DND-41 (cell line): Measurements from ENCODE around the gene UBFD1.

Source experiments
- ATAC-seq: fragments of 200-7000 bp; cut with Tn5 transposase; 3 replicates; pipeline ENCODE4 v1.9.1; 2021; ENCODE audit warnings: low read depth; ENCODE audit not compliant: insufficient read depth
- DNase-seq: peaks from one replicate; pipeline ENCODE4 v3.0.0-alpha.2; 2020
- H2AFZ ChIP-seq: 2 replicates; pipeline ENCODE4 v1.6.0; 2012; ENCODE audit warnings: low read depth, low read length
- H3K27ac ChIP-seq: 2 replicates; pipeline ENCODE4 v1.5.1; 2012; ENCODE audit warnings: low read length, inconsistent platforms
- H3K27me3 ChIP-seq: fragments of 200-600 bp; sonication (generic); 2 replicates; pipeline ENCODE4 v1.6.0; 2012; ENCODE audit warnings: low read length, mild to moderate bottlenecking, inconsistent platforms; ENCODE audit not compliant: insufficient read depth, poor library complexity
- H3K36me3 ChIP-seq: 2 replicates; pipeline ENCODE4 v1.5.1; 2012; ENCODE audit warnings: low read length, inconsistent platforms; ENCODE audit not compliant: insufficient read depth
- H3K4me1 ChIP-seq: 2 replicates; pipeline ENCODE4 v1.5.1; 2012; ENCODE audit warnings: mild to moderate bottlenecking, low read length; ENCODE audit not compliant: insufficient read depth
- H3K4me2 ChIP-seq: 2 replicates; pipeline ENCODE4 v1.6.0; 2012; ENCODE audit warnings: mild to moderate bottlenecking, moderate library complexity, low read length, inconsistent platforms; ENCODE audit not compliant: insufficient read depth
- H3K4me3 ChIP-seq, 2 experiments: fragments of 200-600 bp in 1 of 2; shearing (Covaris generic) in 1 of 2; 2 replicates each; pipeline ENCODE4 v1.5.1; 2012 to 2016; ENCODE audit warnings: inconsistent platforms in 2 of 2, low read length in 2 of 2, mild to moderate bottlenecking in 2 of 2, low read depth in 1 of 2, moderate library complexity in 1 of 2
- H3K79me2 ChIP-seq: 2 replicates; pipeline ENCODE4 v1.6.0; 2012; ENCODE audit warnings: low read length, inconsistent platforms; ENCODE audit not compliant: insufficient read depth
- H3K9ac ChIP-seq: 2 replicates; pipeline ENCODE4 v1.6.0; 2012; ENCODE audit warnings: low read depth, mild to moderate bottlenecking, inconsistent platforms, low read length, moderate library complexity
- H3K9me3 ChIP-seq: 2 replicates; pipeline ENCODE4 v1.5.1; 2012; ENCODE audit warnings: low read length, moderate library complexity, mild to moderate bottlenecking, inconsistent platforms; ENCODE audit not compliant: insufficient read depth, severe bottlenecking
- H4K20me1 ChIP-seq: 2 replicates; pipeline ENCODE4 v1.6.0; 2012; ENCODE audit warnings: low read length; ENCODE audit not compliant: insufficient read depth
- EZH2 ChIP-seq: IDR thresholded peaks from 3 replicates; pipeline ENCODE4 v1.6.1; 2012; ENCODE audit warnings: borderline replicate concordance, low read depth, mild to moderate bottlenecking, moderate library complexity, low read length, inconsistent platforms; ENCODE audit not compliant: severe bottlenecking
- TF ChIP-seq, protein P1 (sequence below): IDR thresholded peaks from 2 replicates; pipeline ENCODE4 v1.5.1; 2012; ENCODE audit warnings: borderline replicate concordance, low read length, moderate library complexity, mild to moderate bottlenecking; ENCODE audit not compliant: poor library complexity, severe bottlenecking; ENCODE audit errors: extremely low read depth

Gene UBFD1

DNA sequence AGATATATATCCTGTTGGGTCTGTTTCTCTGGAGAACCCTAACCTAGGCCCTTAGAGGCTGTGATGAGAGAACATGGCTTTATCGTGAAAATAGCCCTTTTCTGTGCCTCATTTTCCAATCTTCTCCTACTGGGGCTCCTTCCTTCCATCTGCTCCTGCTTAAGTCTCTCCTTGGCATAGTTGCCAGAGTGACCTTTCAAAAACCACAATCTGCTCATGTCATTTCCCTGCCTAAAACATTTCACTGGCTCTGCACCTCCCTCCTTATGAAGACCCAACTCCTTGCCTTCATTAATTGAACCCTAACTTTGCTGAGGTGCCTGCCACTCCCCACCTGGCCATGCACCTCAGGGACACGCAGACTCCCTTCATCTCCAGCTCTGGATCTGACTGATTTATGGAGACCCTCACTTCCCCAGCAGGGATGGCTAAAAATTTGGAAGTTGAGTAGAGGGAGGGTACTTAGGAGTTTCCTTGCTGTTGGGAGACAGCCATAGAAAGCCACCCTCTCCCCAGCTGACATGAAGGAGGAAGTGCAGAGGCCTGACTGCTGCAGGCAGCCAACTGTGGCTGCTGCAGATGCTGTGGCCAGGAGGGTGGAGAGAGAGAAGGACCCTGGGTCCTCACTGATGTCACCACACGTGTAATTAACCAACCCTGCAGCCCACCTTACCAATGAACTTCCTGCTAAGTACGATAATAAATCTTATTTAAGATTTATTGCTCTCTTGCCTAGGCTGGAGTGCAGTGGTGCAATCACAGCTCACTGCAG lies 41.0 kb upstream of the UBFD1 start:
- no peak overlapping the region for H2AFZ ChIP-seq
- no peaks in the 10 kb centered on the region for H3K79me2 ChIP-seq
- H3K27ac ChIP-seq: no peak overlapping the region
- DNase-seq (no peak), ATAC-seq (no peak)
- H3K4me1 ChIP-seq: no peaks in the 10 kb centered on the region
- TF ChIP-seq, protein P1, sequence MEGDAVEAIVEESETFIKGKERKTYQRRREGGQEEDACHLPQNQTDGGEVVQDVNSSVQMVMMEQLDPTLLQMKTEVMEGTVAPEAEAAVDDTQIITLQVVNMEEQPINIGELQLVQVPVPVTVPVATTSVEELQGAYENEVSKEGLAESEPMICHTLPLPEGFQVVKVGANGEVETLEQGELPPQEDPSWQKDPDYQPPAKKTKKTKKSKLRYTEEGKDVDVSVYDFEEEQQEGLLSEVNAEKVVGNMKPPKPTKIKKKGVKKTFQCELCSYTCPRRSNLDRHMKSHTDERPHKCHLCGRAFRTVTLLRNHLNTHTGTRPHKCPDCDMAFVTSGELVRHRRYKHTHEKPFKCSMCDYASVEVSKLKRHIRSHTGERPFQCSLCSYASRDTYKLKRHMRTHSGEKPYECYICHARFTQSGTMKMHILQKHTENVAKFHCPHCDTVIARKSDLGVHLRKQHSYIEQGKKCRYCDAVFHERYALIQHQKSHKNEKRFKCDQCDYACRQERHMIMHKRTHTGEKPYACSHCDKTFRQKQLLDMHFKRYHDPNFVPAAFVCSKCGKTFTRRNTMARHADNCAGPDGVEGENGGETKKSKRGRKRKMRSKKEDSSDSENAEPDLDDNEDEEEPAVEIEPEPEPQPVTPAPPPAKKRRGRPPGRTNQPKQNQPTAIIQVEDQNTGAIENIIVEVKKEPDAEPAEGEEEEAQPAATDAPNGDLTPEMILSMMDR: no peak
- no peak for TF ChIP-seq EZH2
- H3K27me3 ChIP-seq: no peaks in the 10 kb centered on the region
- no peaks in the 10 kb centered on the region for H3K9me3 ChIP-seq
- peaks cover 24% of the 10 kb centered on the region for H3K36me3 ChIP-seq
- H3K9ac ChIP-seq: no peak overlapping the region
- no peaks in the 10 kb centered on the region; the same call in 1 of the 2 replicates for H4K20me1 ChIP-seq
- no peak overlapping the region for H3K4me2 ChIP-seq
- H3K4me3 ChIP-seq: no peak overlapping the region

DNA sequence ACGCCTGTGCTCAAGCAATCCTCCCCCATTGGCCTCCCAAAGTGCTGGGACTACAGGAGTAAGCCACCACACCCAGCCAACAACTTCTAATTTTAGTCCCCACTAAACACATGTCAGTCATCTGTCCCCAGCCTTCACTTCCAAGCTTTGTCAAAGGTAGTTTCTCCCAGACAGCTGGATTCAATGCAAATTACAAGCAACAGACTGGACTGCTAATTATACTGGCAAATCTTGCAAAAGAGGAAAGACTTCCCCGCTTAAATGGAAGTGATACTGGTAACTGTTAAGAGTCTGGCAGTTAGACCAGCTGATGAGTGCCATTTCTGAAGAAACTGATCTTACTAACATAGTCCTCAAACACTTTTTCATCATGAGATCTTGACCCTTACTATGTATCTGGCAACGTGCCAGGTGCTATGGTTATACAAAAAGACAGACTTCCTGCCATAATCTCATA lies 39.1 kb upstream of the UBFD1 start:
- H3K27ac ChIP-seq: no peak overlapping the region
- no peak overlapping the region for H3K4me3 ChIP-seq
- TF ChIP-seq, protein P1: no peak
- no peak for TF ChIP-seq EZH2
- ATAC-seq: no peak
- H3K27me3 ChIP-seq: no peaks in the 10 kb centered on the region
- H3K4me1 ChIP-seq: no peaks in the 10 kb centered on the region
- H3K4me2 ChIP-seq: no peak overlapping the region
- H2AFZ ChIP-seq: no peak overlapping the region
- H3K79me2 ChIP-seq: no peaks in the 10 kb centered on the region
- no peaks in the 10 kb centered on the region for H3K9me3 ChIP-seq
- no peak for DNase-seq
- no peaks in the 10 kb centered on the region; the same call in 1 of the 2 replicates for H4K20me1 ChIP-seq
- H3K36me3 ChIP-seq: peaks cover 40% of the 10 kb centered on the region
- no peak overlapping the region for H3K9ac ChIP-seq

GRCh38 chr16:23519282-23519681 lies 38.2 kb upstream of the UBFD1 start:
- Histone ChIP-seq H3K4me1 (no peaks in the 10 kb centered on the region), H3K27ac (no peak overlapping the region), H3K4me2 (no peak overlapping the region), H3K9ac (no peak overlapping the region), H3K4me3 (no peak overlapping the region), H3K79me2 (no peaks in the 10 kb centered on the region), H3K9me3 (no peaks in the 10 kb centered on the region), H3K27me3 (no peaks in the 10 kb centered on the region), H4K20me1 (no peaks in the 10 kb centered on the region; the same call in 1 of the 2 replicates), H3K36me3 (peaks cover 49% of the 10 kb centered on the region), H2AFZ (no peak overlapping the region)
- no peak for ATAC-seq
- no peak for TF ChIP-seq EZH2
- TF ChIP-seq, protein P1: no peak
- no peak for DNase-seq
